ENCODE results near the gene KANK2.

DNA sequence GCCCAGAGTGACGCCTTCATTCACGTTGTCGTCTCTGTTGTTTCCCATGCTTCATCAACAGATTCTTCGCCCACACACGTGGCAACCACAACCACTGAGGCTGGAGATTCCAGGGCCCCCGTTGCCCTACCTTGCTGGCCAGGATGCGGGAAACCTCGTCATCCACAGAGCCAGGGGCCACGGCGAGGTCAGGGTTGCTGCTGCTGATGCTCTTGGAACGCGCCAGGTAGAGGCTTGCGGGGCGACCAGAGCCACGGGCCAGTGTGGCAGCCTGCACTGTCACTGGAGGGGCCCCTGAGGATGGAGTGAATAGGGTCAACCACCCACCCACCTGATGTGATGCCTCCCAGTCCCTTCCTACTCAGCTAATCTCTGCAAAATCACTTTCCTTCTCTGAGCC, 35.7 kb upstream of the KANK2 start:
- no peak for TF ChIP-seq REST (IDR thresholded peaks at IDR 0.05; ENCODE audit: low read depth, low read length)
- TF ChIP-seq, protein P1, sequence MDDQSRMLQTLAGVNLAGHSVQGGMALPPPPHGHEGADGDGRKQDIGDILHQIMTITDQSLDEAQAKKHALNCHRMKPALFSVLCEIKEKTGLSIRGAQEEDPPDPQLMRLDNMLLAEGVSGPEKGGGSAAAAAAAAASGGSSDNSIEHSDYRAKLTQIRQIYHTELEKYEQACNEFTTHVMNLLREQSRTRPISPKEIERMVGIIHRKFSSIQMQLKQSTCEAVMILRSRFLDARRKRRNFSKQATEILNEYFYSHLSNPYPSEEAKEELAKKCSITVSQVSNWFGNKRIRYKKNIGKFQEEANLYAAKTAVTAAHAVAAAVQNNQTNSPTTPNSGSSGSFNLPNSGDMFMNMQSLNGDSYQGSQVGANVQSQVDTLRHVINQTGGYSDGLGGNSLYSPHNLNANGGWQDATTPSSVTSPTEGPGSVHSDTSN (IDR thresholded peaks at IDR 0.05): no peak

Data from SK-N-SH (cell line).